Ovary (tissue), 3 donors: ENCODE data around the gene EPN1.

Experiments
- POLR2A ChIP-seq: fragments of 450-650 bp; IDR thresholded peaks from one replicate; pipeline ENCODE4 v1.6.1; 2017; ENCODE audit warnings: antibody characterized with exemption, mild to moderate bottlenecking, moderate library complexity
- TF ChIP-seq, protein P1 (sequence below), 3 donors: fragments of 450-650 bp in 2 of 3; fragments of 200-600 bp in 1 of 3; IDR thresholded peaks; one replicate each; pipeline versions ENCODE4 v1.5.1 to v1.8.0; 2016 to 2022; ENCODE audit warnings: antibody characterized with exemption in 3 of 3, mild to moderate bottlenecking in 1 of 3
- donor health status: DM: no; HTN: no; CAD: no.

DNA sequence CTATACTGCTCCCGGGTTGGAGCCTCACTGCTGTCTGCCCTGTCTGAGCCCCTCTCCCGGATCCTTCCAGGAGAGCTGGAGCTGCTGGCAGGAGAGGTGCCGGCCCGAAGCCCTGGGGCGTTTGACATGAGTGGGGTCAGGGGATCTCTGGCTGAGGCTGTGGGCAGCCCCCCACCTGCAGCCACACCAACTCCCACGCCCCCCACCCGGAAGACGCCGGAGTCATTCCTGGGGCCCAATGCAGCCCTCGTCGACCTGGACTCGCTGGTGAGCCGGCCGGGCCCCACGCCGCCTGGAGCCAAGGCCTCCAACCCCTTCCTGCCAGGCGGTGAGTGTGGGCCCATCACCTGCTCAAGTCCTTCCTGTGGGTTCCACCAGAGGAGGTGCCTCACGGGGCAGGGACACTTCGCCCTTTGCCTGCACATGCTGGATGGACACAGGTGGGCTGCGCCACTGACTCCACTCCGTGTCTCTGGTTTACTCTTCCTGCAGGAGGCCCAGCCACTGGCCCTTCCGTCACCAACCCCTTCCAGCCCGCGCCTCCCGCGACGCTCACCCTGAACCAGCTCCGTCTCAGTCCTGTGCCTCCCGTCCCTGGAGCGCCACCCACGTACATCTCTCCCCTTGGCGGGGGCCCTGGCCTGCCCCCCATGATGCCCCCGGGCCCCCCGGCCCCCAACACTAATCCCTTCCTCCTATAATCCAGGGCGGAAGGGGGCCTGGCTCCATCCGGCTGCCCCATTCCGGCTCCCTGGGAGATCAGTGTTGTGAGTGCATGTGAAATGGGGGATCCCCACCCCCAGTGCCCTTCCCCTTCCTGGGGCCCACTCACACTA, 19.8 kb downstream of the EPN1 start:
- TF ChIP-seq, protein P1, sequence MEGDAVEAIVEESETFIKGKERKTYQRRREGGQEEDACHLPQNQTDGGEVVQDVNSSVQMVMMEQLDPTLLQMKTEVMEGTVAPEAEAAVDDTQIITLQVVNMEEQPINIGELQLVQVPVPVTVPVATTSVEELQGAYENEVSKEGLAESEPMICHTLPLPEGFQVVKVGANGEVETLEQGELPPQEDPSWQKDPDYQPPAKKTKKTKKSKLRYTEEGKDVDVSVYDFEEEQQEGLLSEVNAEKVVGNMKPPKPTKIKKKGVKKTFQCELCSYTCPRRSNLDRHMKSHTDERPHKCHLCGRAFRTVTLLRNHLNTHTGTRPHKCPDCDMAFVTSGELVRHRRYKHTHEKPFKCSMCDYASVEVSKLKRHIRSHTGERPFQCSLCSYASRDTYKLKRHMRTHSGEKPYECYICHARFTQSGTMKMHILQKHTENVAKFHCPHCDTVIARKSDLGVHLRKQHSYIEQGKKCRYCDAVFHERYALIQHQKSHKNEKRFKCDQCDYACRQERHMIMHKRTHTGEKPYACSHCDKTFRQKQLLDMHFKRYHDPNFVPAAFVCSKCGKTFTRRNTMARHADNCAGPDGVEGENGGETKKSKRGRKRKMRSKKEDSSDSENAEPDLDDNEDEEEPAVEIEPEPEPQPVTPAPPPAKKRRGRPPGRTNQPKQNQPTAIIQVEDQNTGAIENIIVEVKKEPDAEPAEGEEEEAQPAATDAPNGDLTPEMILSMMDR (IDR thresholded peaks at IDR 0.05), result no peak
- no peak for TF ChIP-seq POLR2A
